NCI-H2107 treated with DMSO at 0.1 percent for 48 hours (cell line): ENCODE results near the gene NFE2L3.

Source experiments
- DNase-seq: peaks from one replicate; lab custom pipeline; 2025; ENCODE audit not compliant: unreplicated experiment; lab: John Stamatoyannopoulos, UW

NFE2L3 gene

DNA sequence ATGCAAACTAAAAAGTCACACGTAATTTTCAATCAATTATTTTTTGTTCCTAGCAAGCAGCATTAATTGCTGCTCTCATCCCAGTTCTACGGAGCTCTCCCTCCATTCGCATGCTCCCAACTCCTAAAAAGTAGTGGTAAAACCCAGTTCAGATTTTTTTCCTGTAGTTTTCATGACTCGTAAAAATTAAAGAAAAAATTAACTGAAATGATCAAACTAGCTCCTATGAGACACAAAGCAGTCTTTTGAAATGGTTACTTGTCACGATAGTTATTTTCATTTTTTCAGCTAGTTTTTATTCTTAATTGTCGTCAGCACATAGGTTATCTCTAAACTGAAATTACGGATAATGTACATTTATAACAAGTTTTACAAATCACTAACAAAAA lies 46.8 kb downstream of the NFE2L3 start:
- DNase-seq: no peak

DNA sequence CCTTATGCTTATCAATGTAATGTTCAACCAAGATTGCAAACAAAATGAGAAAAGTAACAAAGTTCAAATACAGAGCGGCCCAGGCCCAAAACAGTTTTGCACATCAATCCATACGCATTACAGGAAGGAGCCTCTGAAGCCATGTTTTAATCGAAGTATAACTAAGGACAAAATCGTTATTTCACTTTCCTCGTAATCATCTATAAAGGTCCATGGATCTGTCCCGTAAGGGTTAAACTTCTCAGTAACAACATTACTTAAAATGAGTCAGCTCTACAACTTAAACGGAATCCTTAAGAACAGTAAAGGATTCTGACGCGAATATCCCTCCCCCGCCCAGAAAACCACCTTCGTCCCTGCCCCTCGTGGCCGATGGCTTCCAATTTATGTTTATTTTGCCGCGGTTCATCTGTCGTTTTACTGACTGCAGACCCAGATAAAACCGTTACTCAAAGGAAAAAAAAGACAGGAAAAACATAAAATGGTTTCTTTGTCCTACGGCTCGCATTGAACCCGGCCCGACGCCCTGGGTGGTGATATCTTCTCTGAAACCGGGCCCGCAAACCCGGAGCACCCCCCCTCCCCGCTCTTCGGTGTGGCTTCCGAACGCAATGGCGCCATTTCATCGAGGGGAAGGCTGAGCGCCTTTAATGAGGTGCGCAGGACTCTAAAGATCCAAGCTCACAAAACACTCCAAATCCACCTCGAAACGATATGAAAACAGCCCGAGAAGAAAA lies 47.5 kb downstream of the NFE2L3 start:
- peak; percentile 37 for DNase-seq

GRCh38 chr7:26200038-26200443 lies 48.0 kb downstream of the NFE2L3 start:
- DNase-seq: peak; percentile 39

DNA sequence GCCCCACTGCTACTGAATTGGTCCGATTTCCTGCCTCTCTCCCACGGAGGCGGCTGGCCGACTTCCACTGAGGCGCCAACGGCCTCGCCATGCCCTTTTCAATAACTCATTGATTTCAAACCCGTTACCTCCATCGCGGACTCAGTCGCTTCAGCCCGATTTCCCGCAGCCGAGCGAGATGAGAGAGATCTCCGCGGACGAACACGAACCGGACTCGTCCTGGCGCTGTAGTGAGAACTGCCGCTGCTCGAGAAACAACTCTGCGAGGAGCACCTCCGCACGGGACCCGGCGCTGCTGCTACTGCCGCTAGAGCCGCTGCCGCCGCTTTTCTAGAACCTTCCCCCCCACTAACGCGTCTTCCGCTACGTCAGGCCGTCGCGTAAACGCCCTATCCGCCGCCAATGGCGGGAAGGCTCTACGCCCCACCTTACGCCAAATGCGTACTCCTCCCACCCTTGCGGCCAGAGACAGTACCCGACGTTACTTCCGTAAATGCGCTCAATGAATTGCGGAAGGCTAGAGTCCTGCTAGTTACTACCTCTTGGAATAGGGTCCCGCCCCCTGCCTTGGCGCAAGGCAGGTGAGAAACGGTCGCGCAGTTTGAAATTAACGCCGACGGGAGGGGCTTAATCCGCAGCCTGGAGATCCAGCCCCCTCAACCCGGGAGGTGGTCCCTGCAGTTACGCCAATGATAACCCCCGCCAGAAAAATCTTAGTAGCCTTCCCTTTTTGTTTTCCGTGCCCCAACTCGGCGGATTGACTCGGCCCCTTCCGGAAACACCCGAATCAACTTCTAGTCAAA lies 48.6 kb downstream of the NFE2L3 start, which contains the start of gene HNRNPA2B1:
Gene HNRNPA2B1 (minus strand): TSS at position 303 of the 803 bp plus-strand sequence. CDS start 169 bp downstream, at position 134.
- DNase-seq: peak; percentile 97

GRCh38 chr7:26201247-26202018 lies 49.4 kb downstream of the NFE2L3 start, which contains the start of gene CBX3:
CBX3 (plus strand) TSS chr7:26201745; CDS start chr7:26202999, 1,254 bp downstream.
- peak; percentile 94 for DNase-seq

DNA sequence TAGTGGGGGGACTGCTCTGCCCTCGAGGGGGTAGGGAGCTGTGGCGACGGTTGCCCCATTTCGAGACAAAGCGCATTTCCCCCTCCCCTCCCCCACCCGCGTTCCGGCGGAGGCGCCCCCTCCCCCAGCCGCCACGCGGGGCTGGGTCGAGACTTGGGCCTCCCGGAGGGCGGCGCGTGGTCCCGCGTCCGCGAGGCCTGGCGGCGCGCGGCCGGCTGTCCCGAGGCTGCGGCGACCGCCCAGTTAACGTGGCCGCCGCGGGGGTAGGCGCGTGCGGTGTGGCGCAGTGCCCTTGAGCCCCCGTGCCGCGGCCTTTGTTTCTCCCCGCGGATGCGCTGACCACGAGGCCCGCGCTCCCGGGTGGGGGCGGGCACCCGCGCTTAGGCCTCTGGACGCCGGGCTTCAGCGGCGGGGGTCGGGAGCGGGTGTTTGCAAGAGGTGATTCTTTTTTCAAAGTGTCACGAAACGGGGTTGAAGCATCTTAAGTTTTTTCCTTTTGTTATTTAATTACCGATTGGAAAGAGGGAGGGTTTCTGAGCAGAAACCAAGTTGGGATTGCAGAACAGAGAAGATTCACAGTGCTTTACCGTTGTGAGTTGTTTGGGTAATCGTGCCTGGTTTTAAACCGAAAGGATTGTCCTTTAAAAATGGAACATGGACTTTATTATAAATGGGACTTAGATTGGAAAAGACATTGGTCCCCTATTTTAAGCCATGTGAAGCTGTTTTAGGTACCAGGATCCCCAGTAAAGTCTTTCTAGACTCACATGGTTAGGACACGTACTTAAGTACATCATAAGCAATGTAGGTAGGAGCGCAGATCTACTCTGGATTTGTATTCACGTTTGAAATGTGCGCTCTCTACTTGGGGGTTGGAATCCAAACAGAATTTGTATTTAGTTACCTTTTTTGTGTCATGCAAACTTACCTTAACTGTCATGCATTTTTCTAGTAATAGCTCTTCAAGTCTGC lies 50.3 kb downstream of the NFE2L3 start:
- DNase-seq: peak; percentile 58

DNA sequence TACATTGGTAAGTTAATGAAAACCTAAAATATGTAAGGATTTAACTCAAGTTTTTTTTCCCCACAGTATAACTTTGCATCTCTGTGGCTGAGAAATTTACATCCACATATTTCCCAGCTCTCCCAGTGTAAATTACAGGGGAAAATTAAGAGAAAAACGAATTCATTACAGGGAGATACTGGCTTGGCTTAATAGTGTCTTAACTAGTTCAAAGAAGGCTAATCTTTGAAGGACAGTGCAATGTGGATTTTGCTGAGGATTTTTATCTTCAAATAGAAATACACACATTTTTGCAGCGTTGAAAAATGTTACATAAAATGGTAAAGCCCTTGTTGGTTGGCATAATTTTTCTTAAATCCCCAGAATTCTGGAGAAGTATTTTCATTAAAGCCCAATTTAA lies 51.0 kb downstream of the NFE2L3 start:
- DNase-seq: no peak

GRCh38 chr7:26208040-26208439 lies 56.0 kb downstream of the NFE2L3 start:
- DNase-seq: no peak

- DNase-seq: no peak
Measured at GRCh38 chr7:26212921-26213718, 61.1 kb downstream of the NFE2L3 start.

- no peak for DNase-seq
Measured at GRCh38 chr7:26213807-26214515, 62.0 kb downstream of the NFE2L3 start.

GRCh38 chr7:26216049-26216448 lies 64.1 kb downstream of the NFE2L3 start:
- no peak for DNase-seq

- no peak for DNase-seq
Measured at GRCh38 chr7:26224359-26224758, 72.4 kb downstream of the NFE2L3 start.

DNA sequence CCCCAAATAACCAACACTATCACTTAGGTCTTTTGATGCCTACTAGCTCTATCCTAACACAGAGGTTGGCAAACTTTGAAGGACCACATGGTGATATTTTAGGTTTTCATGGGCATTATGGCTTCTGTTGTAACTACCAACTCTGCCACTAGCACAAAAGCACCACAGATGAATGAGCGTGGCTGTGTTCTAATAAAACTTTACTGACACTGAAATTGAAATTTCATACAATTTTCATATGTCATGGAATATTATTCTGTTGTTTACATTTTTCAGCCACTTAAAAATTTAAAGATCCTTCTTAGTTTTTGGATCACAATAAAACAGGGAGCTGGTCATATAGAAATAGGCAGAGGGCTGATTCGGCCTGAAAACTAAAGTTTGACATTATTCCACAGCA lies 76.0 kb downstream of the NFE2L3 start:
- DNase-seq: no peak

GRCh38 chr7:26233902-26234511 lies 82.0 kb downstream of the NFE2L3 start:
- no peak for DNase-seq
